Retina (tissue), 1 donor: ENCODE data around the gene FRK.
"Not testable (repeated sequence)": the region's sequence is repeated elsewhere in the genome, so short reads cannot be mapped to it uniquely, and the experiment has no call there.

Experiments used
- DNase-seq: peaks from one replicate; pipeline ENCODE4 v3.0.0-alpha.2; 2016

FRK gene, protein sequence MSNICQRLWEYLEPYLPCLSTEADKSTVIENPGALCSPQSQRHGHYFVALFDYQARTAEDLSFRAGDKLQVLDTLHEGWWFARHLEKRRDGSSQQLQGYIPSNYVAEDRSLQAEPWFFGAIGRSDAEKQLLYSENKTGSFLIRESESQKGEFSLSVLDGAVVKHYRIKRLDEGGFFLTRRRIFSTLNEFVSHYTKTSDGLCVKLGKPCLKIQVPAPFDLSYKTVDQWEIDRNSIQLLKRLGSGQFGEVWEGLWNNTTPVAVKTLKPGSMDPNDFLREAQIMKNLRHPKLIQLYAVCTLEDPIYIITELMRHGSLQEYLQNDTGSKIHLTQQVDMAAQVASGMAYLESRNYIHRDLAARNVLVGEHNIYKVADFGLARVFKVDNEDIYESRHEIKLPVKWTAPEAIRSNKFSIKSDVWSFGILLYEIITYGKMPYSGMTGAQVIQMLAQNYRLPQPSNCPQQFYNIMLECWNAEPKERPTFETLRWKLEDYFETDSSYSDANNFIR

DNA sequence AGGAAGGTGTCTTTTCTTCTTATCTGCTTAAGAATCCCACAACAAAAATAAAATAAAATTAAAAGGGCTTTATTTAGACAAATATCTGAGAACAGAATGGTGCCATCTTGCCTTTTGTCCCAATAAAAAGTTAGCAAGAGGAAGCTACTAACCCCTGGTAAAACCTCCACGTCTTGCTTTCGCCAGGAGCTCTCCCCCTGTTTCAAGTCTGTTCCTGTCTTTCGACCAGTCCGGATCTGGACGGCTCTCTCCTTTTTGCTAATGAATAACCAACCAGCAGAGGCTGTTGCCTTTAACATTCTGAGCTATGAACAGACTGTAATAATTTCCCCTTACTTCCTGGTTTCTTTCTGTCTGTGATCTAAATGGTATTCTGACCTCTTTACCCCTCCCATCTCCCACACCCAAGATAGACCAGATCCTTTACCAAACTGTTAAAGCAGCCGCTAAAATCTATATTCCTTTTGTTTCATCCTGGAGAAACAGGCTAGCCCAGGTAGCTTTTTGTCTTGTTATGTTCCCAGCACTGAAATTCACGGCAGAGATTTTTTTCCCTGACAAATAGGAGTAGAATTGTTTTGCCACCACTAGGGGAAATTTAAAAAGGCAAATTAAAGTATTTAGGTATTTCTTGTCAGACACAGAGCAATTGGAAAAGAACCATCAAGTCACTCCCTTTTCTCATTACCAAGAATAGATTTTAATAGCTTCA lies at the start of gene FRK:
Gene FRK, minus strand, starts transcription at position 320 of the 712 bp plus-strand sequence. CDS start 580 bp downstream, outside the sequence.
- no peak for DNase-seq

DNA sequence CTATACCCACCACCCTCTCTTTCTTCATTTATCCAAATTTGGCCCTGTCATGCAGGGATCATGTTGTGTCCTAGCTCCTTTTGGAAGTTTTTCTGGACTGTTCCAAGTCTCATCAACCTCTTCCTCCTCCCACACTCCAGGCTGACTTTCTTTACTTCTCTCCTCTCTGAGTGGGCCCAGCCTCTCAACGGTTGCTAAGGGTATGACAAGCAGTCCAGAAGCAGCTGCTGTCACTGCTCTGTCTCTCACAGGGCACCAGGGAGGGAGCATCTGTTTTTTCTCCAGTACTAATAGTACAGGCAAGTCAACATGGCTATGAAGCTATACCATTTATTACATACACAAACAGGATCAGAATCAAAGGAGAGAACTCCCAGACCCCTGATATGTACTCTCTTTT lies 48.1 kb upstream of the FRK start:
- no peak for DNase-seq

DNA sequence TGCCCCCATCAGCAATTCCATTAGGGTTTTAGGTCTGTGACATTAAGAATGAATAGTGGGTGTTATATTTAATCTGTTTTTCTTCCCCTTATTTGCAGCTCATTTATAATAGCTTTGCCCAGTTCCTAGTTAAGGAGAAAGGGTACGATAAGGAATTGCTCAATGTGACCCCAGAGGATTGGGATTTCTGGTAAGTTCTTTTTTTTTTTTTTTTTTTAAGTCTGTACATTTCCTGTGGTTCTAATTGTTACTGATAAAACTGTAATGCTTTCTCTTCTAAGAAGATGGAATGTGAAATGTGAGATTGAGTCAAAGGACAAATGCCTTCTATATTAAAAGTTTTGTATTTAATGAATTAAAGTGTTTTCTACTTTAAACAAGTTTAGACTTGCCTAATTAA lies 45.5 kb upstream of the FRK start:
- DNase-seq: no peak

DNA sequence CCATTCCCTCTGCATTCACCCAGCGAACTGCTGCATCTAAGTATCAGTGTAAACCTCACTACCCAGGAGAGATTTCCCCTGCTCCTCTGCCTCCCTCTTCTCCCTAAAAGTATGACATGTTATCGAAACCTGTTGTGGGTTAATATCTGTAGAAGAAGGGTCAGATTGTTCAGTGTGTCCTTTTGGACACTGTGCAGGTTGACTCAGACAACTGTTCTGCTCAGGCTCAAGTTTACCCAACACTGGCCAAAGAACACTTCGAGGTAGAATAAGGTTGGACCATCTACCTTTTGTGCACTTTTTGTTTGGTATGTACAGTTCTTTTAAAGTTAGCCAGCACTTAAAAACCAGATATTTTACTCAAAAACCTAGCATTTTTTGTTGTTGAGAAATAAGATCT lies 44.6 kb upstream of the FRK start:
- no peak for DNase-seq

DNA sequence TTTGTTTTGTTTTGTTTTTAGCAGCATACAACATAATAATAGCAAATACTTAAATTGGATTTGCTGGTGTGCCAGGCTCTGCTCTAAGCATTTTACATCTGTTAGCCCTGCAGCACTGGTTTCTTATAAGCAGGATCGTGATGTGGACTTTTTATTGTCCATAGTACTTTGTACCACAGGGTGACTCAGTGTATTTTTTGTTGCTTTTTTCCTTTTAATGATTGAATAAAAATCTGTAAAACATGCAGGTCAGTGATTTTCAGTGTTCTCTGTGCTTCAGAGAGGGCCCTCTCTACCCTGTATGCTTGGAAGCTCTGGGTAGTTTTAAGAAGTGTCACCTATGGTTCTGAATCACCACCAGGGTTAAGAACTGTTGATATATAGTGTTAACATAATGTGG lies 43.9 kb upstream of the FRK start:
- DNase-seq: no peak

DNA sequence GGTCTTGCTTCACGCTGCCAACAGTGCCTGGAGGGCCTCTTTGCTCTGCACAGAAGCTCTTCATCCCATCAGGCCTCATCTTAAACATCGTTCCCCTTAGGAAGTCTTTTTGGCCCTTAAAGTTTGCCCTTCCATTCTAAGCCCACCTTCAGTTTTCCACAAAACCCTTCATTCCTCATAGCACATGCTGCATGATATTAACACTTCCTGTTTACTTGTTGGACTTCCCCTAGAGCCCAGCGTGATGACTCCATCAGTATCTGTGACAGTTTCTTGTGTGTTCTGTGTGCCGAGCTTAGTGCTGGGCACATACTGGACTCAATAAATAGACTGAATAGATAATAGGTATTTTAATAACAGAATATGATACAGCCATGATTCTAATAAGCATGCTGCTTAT lies 42.2 kb upstream of the FRK start:
- no peak for DNase-seq

DNA sequence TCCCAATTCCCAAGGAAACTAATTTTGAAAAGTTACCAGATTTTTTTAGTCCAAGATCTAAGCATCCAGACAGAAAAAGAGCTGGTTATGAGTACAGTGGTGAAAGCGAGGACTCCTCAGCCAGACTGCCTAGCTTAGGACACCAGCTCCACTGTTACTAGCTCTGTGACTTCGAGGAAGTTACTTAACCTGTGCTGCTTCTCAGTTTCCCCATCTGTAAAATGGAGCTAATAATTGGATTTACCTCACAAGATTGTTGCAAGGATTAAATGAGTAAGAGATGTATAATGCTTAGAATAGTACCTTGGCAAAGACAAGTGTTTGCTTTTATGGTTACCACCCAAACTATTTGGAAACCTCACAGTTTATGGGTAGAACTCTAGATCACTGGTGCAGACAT lies 41.1 kb upstream of the FRK start:
- no peak for DNase-seq

DNA sequence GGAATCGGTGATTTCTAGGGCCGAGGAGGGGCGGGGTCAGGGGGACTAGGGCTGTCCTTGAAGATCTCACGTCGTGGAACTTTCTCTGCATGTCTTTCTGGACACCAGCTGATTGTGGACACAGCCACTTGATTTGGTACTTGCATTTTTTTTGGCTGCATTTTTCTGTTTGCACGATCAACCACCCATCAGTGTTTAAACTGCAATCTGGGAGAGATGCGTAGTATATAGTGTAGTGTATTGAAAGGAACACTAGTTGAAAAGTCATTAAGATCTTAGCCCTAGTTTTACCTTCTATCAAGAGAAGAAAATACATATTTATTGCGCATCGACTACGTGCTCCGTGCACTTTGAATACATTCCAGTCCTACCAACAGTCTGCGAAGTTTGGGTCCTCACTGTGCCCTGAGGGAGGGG lies 40.6 kb upstream of the FRK start:
- DNase-seq: no peak

DNA sequence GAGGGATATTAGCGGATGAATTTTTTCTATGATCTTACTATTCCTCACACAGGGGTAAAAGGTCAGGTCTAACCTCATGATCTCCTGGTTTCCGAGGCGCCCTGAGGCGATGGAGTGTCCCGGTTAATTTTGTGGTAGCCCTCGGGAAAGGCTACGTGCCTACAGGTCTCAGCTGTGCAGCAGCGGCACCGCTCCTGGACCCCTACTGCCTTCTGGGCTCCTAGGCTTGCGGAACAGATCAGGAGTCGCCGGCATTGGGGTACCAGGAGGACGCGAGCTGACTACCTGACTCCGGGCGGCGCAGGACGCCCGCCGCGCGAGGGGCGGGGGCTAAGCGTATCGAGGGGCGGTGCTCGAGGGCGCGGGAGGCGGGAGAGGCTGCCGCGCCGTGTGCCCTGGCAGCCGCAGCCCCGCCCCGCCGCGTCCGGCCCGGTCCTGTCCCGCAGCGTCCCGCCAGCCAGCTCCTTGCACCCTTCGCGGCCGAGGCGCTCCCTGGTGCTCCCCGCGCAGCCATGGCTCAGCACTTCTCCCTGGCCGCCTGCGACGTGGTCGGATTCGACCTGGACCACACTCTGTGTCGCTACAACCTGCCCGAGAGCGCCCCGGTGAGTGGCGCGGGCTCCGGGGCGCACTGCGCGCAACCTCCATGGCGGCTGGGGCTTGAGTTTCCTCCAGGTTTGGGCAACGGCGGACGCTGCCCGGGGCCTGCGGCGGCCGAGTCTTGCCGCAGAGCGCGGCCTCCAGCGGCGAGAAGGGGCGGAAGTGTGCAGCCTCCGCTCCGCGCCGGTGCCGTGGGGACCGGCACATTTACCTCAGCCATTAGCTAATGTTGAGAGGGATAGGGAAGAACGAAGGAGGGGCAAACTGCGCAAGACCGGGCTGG lies 40.0 kb upstream of the FRK start, which contains the start of gene NT5DC1:
Gene NT5DC1, plus strand, starts transcription at position 435 of the 883 bp plus-strand sequence. Its CDS starts 78 bp downstream, at position 513.
- DNase-seq: peak; percentile 93

DNA sequence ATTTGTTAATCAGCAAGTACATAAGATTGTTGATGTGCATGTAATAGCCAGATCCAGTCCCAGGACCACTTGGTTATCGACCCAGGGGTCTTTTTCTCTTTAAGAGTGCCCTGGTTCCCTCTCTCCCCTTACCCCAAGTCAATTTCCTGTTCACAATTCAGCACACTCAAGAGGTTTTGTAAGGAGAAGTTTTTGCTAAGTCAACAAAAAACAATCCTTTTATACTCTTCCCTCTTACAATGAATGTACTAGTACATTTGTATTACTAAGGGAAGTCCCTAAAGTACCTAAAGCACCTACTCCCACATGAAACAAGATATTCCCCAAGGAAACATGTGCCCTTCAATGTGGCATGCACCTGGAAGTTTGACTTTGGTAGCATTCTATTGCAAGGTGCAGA lies 38.3 kb upstream of the FRK start:
- no peak for DNase-seq

DNA sequence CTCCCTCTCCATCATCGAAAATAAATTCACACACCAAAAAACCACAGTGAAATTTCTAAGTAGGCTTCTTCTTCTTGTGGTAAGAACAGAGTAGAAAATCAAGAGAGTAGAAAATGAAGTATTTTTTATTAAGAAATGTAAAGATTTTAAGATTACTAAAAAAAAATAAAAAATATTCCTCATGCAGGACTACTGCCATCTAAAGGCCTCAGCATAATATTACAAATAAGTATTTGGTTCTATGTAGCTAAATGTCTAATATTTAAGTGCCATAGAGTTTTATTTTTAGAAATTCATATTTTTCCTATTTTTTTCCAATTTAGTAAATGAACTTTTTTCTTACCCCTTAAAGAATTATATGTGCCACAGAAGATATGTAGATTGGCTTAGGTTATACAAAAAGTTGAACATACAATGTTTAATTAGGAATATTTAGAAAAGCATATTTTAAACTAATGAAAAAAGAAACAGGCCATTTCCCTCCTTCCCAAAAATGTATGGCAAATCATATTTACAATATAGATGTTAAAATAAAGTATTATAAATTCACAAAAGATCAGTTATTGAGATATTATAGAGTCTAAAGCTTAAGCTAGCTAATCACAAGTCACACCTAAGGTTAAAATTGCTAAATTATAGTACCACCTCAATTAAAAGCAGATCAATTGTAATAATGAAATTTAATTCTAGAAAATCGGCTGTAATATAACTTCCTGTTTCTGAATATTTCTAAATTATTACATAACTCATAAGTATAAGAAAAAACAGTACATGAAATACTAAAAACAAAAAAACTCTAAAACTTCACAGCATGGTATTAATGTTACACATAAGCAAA lies 36.5 kb upstream of the FRK start:
- no peak for DNase-seq

DNA sequence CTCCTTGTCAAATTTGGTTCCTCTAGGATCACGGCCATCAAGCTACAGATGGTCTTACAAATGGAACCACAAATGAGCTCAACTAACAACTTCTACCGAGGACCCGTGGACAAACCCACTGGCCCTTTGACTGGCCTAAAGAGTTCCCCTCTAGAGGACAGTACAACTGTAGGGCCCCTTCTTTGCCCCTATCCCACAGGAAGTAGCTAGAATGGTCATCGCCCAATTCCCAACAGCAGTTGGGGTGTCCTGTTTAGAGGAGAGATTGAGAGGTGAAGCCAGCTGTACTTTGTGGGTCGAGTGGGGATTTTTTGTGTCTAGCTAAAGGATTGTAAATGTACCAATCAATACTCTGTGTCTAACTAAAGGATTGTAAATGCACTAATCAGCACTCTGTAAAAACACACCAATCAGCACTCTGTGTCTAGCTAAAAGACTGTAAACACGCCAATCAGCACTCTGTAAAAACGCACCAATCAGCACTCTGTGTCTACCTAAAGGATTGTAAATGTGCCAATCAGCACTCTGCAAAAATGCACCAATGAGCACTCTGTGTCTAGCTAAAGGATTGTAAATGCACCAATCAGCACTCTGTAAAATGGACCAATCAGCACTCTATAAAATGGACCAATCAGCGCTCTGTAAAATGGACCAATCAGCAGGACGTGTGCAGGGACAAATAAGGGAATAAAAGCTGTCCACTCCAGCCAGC lies 35.5 kb upstream of the FRK start:
- DNase-seq: not testable (repeated sequence)

DNA sequence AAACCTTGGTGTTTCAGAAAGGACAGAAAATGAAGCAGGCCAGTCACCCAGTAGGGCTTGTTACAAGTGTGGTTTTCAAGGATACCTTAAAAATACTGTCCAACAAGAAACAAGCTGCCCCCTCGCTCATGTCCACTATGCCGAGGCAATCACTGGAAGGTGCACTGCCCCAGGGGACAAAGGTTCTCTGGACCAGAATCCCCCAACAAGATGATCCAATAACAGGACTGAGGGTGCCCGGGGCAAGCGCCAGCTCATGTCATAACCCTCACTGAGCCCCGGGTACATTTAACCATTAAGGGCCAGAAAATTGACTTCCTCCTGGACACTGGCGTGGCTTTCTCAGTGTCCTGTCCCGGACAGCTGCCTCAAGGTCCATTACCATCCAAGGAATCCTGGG lies 33.4 kb upstream of the FRK start:
- DNase-seq: no peak

DNA sequence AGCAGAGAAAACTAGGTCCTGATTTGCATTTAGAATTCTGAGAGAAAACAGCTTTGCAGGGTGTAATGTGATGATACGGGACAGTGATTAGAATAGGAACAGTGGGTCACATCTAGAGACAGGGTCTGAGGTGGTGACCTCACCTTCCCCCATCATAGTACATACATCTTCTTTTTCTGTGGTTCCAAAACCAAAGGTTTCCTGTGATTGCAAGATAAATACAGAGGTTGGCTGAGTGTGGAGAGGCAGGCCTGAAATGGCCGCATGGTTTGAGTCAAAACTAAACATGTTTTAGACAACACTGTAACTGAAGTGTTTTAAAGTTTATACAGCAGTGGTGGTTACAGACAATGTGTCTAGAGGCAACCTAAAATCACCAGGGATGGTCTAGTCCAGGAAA lies 29.6 kb upstream of the FRK start:
- no peak for DNase-seq

DNA sequence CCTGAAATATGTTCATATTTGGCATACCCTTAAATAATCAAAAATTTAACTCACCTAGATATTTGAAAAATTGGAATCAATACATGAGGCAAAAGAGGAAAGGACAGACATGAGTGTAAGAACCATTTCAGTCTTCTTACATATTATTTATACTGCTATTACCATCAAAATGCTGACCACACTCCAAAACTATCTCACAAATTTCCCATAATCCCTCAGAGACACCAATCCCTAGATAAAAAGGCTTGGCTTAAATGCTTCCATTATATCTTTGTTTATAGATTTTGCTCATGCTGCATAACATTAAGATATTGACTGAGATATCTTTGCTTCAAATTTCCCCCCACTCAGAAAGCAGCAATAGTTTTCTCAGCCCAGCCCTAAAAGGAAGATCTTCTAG lies 28.3 kb upstream of the FRK start:
- no peak for DNase-seq

DNA sequence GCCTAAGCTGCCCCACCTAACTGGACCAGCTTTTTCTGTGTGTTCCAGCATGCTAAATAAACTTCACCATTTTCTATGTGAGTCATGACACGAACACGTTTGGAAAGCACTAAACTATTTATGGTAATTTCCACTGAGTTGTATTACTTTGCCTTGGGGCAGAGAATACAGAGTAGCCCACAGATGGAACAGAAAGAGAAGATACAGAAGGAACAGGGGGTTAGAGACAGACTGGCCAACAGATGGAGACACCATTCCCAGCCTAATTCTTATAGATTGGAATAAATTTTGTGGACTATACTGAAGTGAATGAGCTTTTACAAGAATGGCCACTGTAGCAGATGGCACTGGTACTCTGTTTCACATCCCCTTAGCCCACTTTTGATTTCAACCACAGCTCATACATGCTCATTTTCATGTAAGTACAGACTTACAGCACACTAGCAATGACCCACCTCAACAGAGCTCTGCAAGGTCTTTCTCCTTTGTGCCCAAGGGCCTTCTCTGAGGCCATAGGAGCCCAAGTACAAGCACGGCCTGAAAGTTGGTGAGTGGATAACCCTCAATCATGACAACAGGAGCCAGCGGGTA lies 26.8 kb upstream of the FRK start:
- DNase-seq: no peak

DNA sequence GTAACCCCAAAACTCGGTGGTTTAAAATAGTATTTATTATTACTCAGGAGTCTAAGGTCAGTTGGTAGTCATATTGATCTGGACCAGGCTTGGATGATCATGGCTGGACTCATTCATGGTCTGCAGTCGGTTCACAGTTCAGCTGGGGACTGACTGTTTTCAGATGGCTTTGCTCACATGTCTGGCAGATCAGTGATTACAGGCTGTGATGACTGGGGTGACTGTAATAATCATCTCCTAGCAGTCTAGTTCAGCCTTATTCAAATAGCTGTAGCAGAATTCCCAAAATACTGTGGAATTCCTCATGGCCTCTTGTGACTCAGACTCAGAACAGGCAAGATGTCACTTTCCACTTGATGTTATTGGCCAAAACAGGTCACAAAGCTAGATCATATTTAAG lies 23.6 kb upstream of the FRK start:
- DNase-seq: no peak

DNA sequence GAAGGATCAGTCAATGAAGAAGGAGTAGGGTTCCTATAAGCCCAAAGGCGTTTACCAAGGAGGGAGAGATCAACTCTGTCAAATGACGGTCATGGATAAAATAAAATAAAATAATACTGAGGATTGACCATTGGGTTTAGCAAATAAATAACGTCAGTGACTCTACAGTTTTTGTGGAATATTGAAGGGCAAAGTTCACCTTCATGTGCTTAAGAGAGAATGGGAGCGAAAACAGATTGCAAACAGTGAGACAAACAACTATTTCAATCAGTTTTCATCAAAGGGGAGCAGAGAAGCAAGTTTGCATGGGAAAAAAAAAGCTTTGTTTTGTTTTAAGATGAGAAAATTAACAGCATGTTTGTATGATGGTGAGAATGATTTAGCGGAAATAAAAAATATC lies 22.4 kb upstream of the FRK start:
- no peak for DNase-seq

DNA sequence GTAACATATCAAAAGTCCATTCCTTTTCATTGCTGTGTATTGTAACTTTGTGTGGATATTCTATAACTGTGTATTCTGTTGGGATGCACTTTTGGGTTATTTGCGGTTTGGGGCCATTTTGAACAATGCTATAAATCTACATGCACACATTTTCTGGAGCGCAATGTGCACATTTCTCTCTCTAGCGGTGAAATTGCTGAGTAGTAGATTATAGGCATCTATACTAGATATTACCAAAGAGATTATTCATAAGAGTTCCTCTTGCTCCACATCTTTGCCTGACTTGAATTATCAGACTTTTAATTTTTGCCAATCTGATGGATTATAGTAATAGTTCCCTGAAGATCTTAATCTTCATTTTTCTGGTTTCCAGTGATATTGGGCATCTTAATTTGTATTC lies 18.3 kb upstream of the FRK start:
- DNase-seq: no peak

DNA sequence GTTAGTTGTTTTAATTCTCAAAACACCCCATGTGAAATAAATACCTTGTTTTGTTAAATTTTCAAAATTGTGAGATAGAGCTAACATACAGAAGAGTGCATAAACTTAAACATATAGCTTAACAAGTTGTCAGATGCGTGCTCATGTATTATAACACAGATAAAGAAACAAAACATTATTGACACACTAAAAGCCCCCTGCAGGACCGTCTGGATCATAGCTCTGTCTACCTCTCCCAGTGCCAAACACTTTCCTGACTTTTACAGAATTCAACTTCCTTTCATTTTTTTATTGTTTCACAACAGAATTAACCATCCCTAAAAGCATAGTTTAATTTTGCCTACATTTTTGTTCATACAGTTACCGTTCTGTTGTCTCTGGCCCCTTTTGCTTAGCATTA lies 17.8 kb upstream of the FRK start:
- DNase-seq: no peak

DNA sequence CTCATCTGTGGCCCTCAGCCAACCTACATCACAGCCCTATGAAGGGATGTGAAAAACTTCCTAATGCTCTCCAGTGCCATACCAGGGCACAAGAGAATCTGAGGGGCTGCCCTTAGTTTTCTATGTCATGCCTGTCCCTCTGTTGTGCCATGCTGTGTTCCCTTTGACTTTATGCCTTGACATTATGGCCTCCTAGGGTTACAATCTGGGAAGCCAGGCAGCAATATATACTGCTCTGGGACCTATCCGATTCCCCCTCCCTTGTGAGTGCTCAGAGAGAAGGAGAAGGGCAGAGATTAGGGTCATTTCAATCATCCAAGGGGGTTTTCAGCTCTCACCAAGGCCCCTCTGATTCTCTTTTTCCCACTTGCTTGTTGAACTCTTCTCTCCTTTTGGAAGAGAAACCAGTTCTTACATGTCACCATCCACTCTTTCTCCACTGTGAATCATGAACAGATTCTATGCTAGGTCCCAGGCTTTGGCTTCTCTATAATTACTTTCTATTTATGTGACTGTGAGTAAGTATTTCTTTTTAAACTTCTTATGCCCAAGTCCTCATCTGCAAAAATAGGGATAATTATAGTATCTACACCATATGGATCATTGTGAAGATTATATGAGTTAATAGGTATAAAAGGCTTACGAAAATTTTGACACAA lies 14.2 kb upstream of the FRK start:
- no peak for DNase-seq
